ACHN (cell line): ENCODE results near the gene STX19.
"Not testable (repeated sequence)": the region's sequence is repeated elsewhere in the genome, so short reads cannot be mapped to it uniquely, and the experiment has no call there.

Experiments
- DNase-seq: peaks from one replicate; pipeline ENCODE4 v3.0.0-alpha.2; 2015
- in situ Hi-C: cut with HindIII; loops from 2 replicates; pipeline ENCODE4 v1.10.0; 2017; ENCODE audit warnings: low sequenced_read_pairs, low pct_ligation_motif_present, low pct_unique_long_range_greater_than_20kb

The STX19 gene

GRCh38 chr3:93988764-93989163, 39.6 kb downstream of the STX19 start:
- DNase-seq: no peak

GRCh38 chr3:93988283-93988682, 40.1 kb downstream of the STX19 start:
- in situ Hi-C loops: no loop called here
- DNase-seq: no peak

More at GRCh38 chr3:93988764-93989163, 39.6 kb downstream of the STX19 start:
- in situ Hi-C loops: no loop called here

GRCh38 chr3:93984618-93985017, 43.8 kb downstream of the STX19 start:
- DNase-seq: no peak

GRCh38 chr3:93983408-93983807, 45.0 kb downstream of the STX19 start:
- DNase-seq: no peak
- in situ Hi-C loops: no loop called here

More at GRCh38 chr3:93984618-93985017, 43.8 kb downstream of the STX19 start:
- in situ Hi-C loops: no loop called here

DNA sequence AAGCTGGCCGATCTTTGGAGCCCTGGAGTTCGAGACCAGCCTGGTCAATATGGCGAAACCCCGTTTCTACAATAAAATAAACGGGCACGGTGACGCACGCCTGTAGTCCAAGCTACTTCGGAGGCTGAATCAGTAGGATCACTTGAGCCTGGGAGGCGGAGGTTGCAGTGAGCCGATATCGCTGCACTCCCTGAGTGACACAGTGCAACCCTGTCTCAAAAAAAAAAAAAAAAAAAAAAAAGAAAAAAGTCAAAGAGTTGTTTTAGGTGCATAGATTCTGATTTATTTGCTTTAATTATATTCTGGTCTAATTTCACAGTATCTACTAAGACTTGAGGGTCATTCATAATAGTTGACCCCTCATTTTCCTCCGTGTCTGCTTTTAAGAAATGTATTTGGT, 46.7 kb downstream of the STX19 start:
- DNase-seq: no peak
- in situ Hi-C loops: no loop called here

DNA sequence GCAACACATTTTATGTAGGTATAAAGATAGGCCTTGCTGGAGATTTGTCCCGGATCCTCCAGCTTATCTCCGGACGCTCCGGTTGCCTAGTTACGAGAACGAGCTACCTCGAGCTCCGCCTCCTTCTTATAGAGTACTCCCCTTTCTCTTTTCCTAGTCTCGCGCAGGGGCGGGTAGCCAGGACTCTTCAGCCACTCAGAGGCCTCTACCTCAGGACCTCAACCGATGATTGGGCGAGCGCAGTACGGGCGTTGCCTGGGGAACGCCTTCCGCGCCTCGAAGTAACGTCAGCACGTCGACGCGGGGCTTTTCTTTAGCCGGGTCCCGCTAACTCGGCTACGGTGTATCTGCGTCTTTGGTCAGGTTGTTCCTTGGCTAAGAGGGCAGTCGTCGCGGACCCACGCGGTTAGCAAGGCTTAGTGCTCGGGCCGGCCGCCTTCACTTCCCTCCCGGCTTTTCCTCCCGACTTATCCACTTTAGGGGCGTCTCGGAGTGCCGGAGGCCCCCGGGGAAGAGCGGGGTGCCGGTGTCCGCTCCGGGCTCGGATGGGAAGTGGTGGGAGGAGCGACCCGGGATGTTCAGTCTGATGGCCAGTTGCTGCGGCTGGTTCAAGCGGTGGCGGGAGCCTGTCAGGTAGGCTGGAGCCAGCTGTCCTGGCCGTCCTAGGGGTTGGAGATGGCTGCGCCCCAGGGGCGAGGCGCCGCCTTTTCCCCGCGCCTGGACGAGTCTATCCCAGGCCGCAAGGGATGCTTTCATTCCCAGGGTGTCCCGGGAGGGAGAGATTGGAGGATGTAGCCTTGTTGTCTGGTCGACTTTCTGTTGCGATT, 48.3 kb downstream of the STX19 start, which contains the start of gene ARL13B:
Gene ARL13B (plus strand): TSS at position 306 of the 827 bp plus-strand sequence. CDS start 269 bp downstream, at position 575.
- DNase-seq: peak; percentile 98
- in situ Hi-C loops: no loop called here

DNA sequence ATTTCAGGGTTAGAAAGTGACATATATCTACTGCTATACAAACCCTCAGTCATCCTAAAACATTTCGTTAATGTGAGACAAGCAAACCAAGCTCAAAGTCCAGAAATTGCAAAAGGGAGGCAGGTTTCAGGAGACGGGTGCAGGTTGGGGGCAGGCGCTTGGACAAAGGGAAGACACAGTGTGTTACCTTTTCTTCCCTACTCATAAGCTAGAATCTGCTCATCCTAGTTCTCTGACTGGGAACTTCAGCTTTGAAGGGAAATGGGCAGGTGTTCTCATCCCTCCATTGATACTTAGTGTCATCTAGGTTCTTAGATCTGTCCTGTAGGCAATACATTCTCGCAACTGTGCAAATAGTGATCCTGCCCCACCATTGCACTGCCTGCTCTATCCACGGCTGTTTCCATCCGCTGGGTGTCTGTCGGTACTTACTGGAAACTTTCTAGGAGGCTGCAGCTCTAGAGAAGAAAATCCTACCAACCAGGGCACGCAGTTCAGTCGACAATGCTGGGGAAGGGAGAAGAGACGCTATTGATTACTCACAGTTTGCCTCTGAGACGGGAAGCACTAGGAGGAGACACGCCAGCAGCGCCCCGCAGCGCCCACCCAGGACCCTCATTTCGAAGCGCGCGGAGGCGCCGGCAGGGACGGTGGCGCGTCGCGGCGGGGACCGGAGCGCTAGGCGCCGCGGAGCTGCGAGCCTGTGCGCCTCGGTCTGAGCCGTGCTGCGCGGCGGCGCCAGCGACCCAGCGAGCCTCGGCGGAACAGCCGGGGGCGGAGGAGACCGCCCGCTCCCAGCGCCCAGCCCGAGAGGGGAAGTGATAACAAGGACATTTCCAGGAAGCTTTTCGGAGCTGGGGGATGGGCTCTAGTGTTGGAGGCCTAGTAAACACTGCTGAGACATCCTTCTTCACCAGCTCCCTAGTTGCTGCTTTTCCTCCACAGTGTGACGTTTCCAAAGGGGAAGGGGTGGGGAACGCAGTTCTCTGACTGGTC, 55.0 kb downstream of the STX19 start, which contains the start of gene PROS1:
Gene PROS1 (minus strand): TSS at position 766 of the 996 bp plus-strand sequence. CDS start 147 bp downstream, at position 619.
- in situ Hi-C loops: no loop called here

GRCh38 chr3:93969997-93970396, 58.4 kb downstream of the STX19 start:
- in situ Hi-C loops: no loop called here
- no peak for DNase-seq

More for the DNA sequence above, 55.0 kb downstream of the STX19 start, which contains the start of gene PROS1:
- peak; percentile 77 for DNase-seq

GRCh38 chr3:93969443-93969842, 59.0 kb downstream of the STX19 start:
- in situ Hi-C loops: no loop called here
- peak; percentile 90 for DNase-seq

- in situ Hi-C loops, DNase-seq: not testable (repeated sequence)
Observed at GRCh38 chr3:93965106-93965505, 63.3 kb downstream of the STX19 start.
